NCI-H748 (cell line): Measurements from ENCODE around the gene NKD2.

Experiments
- DNase-seq: peaks from one replicate; lab custom pipeline; 2025; ENCODE audit not compliant: unreplicated experiment; lab: John Stamatoyannopoulos, UW

The NKD2 gene

GRCh38 chr5:1041225-1042143 lies 32.9 kb downstream of the NKD2 start:
- no peak for DNase-seq

- DNase-seq: no peak
Observed at GRCh38 chr5:1042626-1043025, 34.0 kb downstream of the NKD2 start.

GRCh38 chr5:1043327-1043726 lies 34.7 kb downstream of the NKD2 start:
- DNase-seq: no peak

- no peak for DNase-seq
Observed at GRCh38 chr5:1044117-1044516, 35.5 kb downstream of the NKD2 start.

- no peak for DNase-seq
Observed at GRCh38 chr5:1045960-1046560, 37.5 kb downstream of the NKD2 start.

GRCh38 chr5:1047332-1047965 lies 38.8 kb downstream of the NKD2 start:
- no peak for DNase-seq

- no peak for DNase-seq
Observed at GRCh38 chr5:1048162-1048721, 39.6 kb downstream of the NKD2 start.

- no peak for DNase-seq
Observed at GRCh38 chr5:1048861-1049838, 40.5 kb downstream of the NKD2 start.

GRCh38 chr5:1050423-1051365 lies 42.1 kb downstream of the NKD2 start:
- DNase-seq: no peak

- DNase-seq: no peak
Observed at GRCh38 chr5:1051366-1051720, 42.7 kb downstream of the NKD2 start.

- DNase-seq: no peak
Observed at GRCh38 chr5:1052076-1052475, 43.5 kb downstream of the NKD2 start.

- DNase-seq: no peak
Observed at GRCh38 chr5:1052641-1053390, 44.2 kb downstream of the NKD2 start.

GRCh38 chr5:1053391-1054017 lies 44.9 kb downstream of the NKD2 start:
- DNase-seq: no peak

- DNase-seq: no peak
Observed at GRCh38 chr5:1054018-1054798, 45.6 kb downstream of the NKD2 start.

- no peak for DNase-seq
Observed at GRCh38 chr5:1054799-1055775, 46.5 kb downstream of the NKD2 start.

GRCh38 chr5:1055896-1056610 lies 47.5 kb downstream of the NKD2 start:
- no peak for DNase-seq
